M059J (cell line): ENCODE results near the gene ZNF500. TPM values are rescaled to one million over a fixed set of nuclear protein-coding genes. Genes with fewer than 3 reads are reported as not detected.
"Not testable (repeated sequence)": the region's sequence is repeated elsewhere in the genome, so short reads cannot be mapped to it uniquely, and the experiment has no call there.

Experiments used
- DNase-seq: peaks from one replicate; pipeline ENCODE4 v3.0.0-alpha.2; 2012; ENCODE audit warnings: low read depth
- total RNA-seq: library from RNA; depleted of rRNA; stranded (reverse); fragments of >200 nt; shearing (Covaris generic); gene quantifications from 2 replicates; pipeline ENCODE4 v1.2.3, GENCODE V29; 2014

Gene ZNF500
- total RNA-seq, 1 experiment from 2014 or later: 13.3 TPM

DNA sequence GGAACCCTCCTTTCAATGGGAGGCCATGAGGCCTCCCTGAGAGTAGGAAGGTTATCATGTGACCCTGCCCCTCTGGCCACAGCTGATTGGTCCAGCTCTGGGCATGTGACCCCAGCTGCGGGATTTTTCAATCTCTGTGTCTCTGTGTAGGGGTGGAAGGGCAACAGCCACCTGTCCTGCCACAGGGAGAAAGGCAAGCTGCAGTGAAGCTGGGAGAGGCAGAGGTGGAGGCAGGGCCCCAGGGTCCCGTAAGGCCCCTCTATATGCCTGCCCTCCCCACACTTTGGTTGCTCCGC lies 21.7 kb downstream of the ZNF500 start:
- DNase-seq: no peak

DNA sequence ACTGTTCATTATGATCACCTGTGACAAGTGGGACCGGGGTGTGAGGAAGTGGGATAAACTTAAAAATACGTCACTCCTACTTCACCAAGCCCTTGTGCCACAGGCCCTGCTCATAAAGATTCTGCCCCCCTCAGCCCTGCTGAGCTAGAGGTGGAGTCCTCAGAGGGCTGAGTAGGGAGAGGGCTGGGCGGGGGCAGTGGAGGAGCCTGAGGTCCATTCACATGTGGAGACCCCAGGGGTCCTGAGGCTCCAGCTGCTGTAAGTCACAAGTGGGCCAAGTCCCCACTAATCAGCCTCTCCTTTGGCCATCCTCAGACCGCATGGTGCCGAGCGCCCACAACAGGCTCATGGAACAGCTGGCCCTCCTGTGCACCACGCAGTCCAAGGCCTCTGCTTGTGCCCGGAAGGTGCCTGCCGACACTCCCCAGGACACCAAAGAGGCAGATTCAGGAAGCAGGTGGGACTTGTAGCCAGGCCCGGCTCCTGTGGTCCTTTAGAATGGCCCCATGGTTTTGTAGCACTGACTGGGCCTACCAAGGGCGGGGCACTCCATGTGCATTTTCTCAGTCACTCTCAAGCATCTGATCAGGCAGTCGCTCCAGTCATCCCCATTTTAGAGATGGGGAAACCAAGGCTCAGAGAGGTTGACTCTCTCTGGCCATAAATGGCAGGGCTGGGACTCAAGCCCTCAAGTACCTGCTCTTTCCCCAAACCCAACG lies 22.2 kb downstream of the ZNF500 start:
- DNase-seq: no peak

DNA sequence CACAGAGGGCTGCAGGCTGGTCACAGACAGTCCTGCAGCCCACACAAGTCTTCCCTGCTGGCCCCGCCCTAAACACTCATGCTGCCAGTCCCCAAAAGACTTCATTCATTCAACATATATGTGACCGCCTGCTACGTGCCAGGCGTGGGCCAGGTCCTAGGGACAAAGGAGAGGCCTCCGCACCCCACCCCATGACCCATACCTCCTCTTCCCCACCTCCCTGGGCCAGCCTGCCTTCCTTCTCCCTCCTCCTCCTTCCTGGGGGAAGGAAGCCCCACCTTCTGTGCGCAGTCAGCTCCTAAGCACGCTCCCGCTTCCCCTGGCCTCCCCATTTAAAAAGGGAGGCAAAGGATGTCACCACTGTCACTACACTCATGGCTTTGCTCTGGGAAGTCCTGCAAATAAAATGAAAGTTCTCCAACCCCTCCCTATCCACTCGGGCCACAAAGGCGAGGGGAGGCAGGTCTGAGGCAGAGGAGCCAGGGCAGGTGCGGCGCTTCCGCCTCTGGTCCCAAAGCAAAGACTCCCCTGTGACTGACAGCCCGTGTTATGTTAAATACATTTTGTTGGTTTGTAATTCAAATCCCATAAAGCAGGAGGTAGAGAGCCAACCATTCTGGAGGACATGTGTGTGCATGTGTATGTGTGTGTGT lies 23.6 kb downstream of the ZNF500 start:
- no peak for DNase-seq

DNA sequence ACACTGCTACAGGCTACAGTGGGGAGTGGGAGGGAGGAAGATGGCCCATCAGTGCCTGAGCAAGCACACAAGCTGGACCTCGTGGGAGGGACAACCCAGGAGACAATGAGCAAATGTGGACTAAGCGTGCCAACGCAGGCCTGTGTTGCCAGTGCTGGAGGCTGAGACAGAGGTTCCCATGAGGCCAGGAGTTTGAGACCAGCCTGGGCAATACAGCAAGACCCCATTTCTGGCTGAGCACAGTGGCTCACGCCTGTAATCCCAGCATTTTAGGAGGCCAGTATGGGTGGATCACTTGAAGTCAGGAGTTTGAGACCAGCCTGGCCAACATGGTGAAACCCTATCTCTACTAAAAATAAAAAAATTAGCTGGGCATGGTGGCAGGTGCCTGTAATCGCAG lies 28.6 kb downstream of the ZNF500 start:
- not testable (repeated sequence) for DNase-seq

DNA sequence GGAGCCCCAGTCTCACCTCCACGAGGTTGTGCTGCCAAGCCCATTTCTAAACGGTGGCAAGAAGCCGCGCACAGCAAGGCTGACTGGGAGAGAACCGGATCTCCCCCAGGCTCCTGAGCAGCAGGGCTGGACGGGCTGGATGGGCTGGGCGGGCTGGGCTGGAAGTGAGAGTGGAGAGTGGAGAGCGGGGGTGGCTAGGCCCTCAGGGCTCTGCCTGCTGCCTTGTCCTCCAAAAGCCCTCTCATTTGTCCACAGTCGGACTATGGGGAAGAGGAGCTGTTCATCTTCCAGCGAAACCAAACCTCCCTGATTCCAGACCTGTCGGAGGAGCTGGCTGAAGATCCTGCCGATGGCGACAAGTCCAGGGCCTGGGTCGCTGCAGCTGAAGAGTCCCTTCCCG lies 29.4 kb downstream of the ZNF500 start:
- DNase-seq: no peak

DNA sequence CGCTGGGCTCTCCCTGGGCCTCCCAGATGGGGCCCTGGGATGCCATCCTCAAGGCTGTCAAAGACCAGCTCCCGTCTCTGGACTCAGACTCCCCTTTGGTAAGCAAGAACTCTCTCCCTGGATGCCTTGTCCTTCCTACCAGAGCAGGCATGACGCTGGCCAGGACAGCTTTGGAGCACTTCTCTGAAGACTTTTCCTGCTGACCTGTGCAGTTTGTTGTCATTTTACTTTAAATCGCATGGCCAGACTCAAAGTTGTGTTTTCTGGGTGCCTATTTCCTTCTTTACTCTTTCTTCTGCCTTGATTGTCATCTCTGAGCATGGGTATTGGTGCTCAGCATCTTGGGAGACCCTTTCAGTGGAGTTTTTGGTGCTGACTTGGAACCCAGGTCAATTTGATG lies 30.4 kb downstream of the ZNF500 start:
- DNase-seq: no peak

DNA sequence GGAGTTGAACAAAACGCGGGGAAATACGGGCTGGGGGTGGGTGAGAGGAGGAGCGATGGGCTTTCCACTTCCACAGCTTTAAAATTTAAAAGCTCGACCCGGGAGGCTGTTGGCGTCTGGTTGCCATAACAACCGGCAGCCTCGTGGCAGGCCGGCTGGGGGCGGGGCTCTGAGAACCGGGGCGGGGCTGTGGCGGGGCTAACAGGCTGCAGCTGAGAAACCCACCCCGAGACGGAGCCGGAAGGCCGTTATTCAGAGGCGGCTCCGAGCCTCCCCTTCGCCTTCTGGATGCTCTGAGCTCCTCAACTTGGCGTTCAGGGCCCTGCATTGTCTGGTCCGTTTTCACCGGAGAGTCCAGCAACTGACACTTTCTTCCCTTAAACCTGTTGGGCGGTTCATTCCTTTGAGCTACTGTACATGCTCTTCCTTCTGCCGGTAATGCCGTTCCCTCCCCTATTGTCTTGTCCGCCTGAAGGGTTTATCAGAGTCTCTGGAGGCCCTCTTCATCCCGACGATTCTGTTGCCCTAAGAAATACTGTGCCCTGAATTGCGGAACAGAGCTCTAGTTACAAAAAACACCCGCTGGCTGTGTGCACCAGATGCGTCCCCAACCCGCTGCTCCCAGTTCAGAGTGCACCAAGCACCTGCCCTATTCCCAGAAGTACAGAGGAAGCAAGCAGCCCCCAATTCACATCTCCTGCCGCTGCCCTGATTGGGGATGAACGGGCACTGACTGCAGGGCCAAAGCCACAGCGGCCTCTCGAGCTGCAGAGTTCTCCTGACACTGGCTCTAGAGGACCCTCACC lies 32.0 kb downstream of the ZNF500 start:
- peak; percentile 78 for DNase-seq

DNA sequence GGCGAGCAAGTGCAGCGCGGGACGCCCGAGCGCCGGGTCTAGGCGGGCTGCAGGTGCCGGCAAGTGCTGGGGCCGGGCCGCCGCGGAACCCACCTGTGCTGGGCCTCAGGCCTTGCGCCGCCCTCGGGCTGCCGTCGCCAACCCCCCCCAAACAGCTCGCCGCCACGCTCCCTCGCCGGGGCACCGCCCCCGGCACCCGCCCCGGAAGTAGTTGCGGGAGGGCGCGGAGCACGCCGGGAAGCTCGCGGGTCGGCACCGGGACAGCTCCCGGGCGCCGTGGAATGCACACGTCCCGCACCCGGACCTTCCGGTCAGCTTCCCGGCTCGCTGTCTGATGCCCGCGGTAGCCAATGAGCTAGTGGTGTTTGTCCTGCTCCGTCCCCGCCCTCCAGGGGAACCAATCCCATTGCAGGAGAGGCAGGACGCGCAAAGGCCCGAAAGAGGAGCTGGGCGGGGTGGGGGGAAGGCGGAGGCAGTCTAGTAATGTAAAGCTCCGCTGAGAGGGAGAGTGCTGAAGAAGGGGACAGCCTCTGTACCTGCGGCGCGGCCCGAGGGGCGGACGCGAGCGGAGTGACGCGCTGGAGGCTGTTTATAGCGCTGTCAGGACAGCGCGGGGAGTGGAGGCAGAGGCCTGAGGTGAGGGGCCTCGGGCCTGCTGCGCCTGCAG lies 32.8 kb downstream of the ZNF500 start, which contains the start of the genes ANKS3 and DNAAF8:
Gene ANKS3, minus strand, starts transcription at position 209 of the 667 bp plus-strand sequence. CDS start 4,122 bp downstream, outside the sequence.
Gene DNAAF8, plus strand, starts transcription at position 475 of the 667 bp plus-strand sequence. CDS start 1,978 bp downstream, outside the sequence.
- DNase-seq: peak; percentile 98

DNA sequence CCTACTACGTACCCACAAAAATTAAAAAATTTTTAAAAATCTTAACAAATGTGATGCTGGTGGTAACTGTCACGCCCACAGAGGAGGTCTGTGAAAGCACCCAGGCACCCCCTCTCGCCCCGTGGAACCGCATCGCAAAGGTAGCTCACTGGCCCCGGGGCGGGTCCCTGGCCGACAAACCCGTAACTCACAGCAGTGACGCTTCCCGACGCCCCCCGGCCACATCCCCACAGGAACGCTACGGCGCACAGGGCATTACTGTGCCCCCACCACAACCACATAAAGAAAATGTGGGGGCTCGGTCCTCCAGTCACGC lies 33.3 kb downstream of the ZNF500 start:
- DNase-seq: peak; percentile 12

DNA sequence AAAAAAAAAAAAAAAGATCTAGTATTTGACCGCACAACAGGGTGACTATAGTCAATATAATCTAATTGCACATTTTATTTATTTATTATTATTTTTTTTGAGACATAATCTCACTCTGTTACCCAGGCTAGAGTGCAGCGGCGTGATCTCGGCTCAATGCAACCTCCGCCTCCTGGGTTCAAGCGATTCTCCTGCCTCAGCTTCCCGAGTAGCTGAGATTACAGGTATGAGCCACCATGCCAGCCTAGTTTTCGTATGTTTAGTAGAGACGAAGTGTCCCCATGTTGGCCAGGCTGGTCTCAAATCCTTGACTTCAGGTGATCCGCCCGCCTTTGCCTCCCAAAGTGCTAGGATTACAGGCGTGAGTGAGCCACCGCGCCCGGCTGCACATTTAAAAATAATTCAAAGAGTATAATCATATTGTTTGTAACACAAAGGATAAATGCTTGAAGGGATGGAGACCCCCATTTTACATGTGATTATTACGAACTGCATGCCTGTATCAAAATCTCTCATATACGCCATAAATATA lies 33.7 kb downstream of the ZNF500 start:
- DNase-seq: no peak

DNA sequence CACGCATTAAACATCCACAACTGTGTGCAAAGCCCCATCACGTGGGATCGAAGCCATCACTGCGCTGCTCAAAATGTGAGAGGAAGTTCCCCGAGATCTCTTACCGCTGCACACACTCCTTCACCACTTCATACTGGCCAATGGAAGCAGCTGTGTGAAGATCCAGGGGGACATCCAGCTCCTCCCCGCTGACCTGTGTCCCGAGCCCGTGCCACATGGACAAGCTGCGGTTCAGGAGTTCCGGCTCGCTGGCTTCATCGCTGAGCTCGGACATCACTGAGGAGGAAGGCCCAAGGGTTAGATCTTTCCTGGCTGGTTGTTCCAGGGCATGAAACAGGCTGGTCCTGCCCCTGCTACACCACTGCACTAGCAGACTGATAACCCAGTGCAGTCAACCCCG lies 37.1 kb downstream of the ZNF500 start:
- DNase-seq: no peak

DNA sequence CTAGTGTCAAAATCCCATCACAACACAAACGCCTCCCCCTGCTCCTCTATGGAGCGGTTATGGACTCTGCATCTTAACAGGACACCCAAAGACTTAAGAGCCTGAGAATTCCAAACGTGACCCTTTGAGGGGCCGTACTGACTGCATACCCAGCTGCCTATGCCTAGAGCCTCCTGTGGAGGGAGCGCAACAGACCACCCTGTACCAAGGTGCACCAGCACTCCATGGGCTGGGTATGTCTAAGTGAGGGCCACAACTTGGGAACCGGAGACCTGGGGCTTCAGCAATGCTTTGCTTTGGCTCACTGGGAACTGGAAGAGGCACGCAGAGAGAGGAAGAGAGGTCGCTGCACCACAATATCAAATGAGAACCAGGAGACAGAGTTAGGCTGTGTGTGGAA lies 38.3 kb downstream of the ZNF500 start:
- DNase-seq: no peak

DNA sequence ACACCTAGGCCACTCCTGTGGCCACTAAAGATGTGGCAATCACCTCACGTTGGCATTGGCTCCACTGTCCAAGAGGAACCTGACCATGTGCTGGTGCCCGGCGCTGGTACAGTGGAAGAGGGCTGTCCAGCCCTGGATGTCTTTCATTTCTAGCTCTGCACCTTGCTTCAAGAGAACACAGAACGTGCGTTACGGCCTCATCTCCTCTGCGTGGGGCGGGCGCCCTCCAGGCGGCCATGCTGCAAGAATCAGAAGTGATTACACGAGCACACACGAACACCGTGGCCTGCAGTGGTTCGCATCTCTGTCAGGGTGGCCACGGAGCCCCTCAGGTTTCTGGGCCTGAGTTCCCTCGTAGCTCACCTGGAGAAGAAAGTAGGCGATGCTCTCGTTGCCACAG lies 40.3 kb downstream of the ZNF500 start:
- no peak for DNase-seq

DNA sequence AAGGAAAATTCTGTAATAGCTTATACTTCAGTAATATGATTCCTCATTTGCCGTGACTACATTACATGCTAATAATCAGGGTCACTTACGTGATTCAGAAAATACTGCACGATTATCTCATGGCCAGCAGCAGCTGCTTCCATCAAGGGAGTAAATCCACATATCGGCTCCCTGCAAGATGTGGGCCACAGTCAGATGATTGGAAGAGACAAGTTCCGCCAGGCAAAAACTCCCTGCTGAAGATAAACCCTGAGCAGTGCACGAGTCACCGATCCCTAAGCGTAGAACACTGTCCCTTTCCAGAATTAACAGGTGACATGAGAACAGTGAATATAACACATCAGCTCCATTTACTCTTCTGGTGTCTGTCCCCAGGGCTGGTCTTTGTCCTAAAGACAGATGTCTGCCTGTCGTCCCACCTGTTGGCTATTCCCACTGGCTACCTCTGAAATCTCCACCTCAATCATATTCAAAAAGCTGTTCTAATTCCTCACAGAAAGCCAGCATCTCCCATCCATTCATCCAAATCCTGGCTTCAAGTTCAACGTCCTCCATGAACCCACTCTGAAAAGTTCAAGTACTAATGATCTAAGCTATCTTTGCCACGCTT lies 42.2 kb downstream of the ZNF500 start:
- DNase-seq: no peak

DNA sequence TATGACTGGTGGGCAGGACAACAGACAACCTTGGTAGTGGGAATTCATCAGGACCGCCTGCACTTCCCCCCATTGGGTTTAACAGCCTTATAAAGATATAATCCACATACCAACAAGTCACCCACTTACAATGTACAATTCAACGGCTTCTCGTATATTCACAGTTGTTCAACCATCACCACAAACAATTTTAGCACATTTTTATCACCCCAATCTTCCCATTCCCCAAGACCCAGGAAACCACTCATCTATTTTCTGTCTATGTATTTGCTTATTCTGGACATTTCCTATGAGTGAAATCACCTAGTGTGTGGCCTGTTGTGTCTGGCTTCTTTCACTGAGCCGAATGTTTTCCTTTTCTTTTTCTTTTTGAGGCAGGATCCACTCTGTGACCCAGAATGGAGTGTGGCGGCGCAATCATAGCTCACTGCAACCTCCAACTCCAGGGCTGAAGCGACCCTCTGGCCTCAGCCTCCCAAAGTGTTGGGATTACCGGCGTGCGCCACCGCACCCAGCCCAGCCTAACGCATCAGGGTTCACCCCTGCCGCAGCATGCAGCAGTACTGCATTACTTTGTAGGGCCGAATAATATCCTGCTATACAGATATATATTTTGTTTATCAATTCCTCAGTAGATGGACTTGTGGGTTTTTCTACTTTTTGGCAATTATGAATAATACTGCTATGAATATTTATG lies 43.7 kb downstream of the ZNF500 start:
- no peak for DNase-seq

DNA sequence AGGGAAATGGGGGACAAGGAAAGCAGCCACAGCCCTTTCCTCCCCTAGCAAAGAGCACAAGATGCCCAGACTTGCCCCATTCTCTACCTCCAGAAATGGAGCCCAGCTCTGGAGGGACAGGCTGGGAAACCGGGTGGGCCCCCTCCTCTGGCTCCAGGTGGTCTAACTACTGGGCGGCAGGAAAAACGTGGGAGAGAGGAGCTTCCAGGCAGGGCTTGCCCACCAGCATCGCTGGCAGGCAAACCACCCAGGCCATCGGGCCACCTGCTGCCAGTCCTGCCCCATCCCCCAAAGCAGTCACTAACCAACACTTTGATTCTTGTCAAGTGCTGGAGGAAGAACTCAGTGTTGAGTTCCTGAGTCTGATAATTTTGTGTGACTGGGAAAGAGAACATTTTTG lies 48.5 kb downstream of the ZNF500 start:
- no peak for DNase-seq

DNA sequence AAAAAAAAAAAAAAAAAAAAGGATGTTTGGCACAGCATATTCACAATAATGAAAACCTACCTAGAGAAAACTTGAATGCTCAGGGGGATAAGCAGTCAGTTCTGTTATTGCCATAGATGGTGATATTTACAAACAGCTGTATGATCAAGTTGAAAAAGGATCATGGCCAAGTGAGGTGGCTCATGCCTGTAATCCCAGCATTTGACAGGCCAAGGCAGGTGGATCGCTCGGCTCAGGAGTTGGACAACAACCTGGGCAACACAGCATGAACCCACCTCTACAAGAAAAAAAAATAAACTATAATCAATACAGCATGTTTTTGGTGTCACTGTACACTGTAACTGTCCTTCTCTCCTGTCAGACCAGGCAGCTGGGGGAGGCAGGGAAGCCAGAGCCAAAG lies 52.0 kb downstream of the ZNF500 start:
- no peak for DNase-seq

DNA sequence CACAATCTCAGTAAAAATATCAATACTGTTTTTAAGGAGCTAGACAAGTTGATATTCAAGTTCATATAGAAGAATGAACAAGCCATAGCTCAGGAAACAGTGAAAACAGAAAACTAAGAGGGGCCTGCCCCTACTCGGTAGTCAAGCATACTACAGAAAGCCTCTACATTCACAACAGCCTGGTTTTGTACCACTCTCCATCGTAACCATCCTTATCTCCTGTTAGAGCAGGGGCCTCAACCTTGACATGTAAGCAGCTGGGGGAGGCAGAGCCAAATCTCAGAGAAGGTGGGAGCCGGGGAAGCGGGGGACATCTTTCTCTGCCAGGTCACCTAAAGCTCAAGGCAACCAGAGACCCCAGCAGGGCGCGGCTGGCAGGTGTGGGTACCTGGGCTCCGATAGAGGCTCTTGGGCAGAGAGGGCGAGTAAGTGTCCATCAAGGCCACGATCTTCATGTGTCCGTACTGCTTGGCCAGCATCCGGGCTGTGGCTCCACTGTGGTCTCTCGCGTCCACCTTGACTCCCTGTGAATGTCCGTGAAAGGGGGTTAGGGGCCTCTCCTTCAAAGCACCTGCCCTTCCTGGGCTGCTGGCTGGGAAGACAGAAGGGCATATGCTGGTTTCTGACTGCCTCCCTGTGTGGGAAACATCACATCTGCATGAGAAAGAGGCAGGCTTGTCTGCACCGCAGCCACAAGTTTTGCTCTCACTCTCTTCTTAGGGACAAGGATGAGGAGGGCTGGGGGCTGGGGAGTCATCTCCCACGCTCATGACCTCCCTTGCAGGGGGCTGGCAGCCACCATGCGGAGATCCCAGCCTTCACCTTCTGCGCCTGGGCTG lies 53.1 kb downstream of the ZNF500 start:
- DNase-seq: no peak

DNA sequence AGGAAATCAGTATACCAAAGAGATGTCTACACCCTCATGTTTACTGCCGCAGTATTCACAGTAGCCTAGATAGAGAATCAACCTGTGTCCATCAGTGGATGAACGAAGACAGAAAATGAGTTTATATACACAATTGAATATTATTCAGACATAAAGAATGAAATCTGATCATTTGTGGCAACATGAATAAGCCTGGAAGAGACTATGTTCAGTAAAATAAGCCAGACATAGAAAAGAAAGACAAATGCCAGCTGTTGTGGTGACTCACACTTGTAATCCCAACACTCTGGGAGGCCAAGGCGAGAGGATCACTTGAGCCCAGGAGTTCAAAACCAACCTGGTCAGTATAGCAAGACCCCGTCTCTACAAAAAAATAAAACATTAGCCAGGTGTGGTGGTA lies 57.5 kb downstream of the ZNF500 start:
- peak; percentile 21 for DNase-seq

DNA sequence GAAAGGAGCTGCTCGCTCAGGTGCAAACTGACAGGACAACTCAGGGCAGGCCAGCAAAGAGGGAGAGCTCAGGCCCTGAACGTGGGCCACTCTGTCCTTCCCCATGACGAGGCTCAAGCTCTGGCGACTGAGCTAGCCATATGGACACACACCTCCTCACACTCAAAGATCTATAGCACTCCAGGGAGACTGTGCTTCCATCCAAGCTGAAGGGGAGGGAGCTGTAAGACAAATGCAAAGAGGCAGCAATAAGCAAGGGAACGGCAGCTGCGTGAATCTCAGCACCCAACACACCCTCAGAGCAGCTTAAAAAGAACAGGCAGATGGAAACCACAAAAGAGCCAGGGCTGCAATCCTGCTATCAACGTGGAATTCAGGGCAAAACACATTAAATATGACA lies 60.1 kb downstream of the ZNF500 start:
- DNase-seq: no peak
